GM18858 (cell line): ENCODE measurements around the gene SLF2.
A peak's percentile ranks its signal among the peaks of the same experiment; 100 is the strongest.

Experiments
- ATAC-seq: cut with Tn5 transposase; IDR thresholded peaks from one replicate; pipeline ENCODE4 v1.9.1; 2021; ENCODE audit not compliant: unreplicated experiment

SLF2 gene

DNA sequence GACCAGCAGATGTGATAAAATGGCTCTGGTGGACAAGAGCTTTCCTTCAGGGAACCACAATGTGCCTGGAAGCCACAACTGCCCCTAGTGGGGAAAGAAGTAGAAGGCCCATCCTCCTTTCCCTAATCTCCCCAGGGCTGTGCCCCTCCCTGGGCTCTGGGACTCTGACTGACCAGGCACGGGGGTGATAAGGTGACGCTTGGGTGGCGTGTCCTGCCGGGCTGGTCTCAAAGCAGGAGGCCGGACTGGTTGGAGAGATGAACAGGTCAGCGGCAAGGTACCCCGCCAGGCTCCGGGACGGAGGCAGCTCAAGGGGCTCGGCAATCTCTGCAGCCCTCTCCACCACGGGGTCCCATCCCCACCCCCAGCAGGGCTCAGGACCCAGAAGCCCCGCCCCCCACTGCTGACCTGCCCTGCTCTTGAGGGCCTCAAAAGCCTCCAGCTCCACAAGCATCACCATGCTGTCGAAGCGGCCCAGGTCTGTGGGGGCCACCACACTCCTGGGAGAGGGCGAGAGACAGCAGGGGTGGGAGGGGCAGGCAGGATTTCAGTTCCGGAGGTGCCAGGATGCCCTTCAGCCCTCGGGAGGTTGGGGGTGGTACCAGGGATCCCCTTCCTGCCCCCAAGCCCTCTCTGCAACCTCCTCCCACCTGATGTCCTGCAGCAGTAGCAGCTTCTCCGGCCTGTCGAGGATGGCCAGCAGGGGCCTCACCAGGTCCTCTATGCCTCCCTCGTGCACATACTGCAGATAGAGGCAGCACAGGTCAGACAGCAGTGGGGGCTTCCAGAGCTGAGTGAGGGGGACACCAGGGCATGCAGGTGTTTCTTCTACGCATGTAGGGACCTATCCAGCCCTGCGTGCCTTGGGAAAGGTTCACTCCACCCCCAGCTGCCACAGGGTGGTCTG lies 99.0 kb downstream of the SLF2 start:
- no peak for ATAC-seq

DNA sequence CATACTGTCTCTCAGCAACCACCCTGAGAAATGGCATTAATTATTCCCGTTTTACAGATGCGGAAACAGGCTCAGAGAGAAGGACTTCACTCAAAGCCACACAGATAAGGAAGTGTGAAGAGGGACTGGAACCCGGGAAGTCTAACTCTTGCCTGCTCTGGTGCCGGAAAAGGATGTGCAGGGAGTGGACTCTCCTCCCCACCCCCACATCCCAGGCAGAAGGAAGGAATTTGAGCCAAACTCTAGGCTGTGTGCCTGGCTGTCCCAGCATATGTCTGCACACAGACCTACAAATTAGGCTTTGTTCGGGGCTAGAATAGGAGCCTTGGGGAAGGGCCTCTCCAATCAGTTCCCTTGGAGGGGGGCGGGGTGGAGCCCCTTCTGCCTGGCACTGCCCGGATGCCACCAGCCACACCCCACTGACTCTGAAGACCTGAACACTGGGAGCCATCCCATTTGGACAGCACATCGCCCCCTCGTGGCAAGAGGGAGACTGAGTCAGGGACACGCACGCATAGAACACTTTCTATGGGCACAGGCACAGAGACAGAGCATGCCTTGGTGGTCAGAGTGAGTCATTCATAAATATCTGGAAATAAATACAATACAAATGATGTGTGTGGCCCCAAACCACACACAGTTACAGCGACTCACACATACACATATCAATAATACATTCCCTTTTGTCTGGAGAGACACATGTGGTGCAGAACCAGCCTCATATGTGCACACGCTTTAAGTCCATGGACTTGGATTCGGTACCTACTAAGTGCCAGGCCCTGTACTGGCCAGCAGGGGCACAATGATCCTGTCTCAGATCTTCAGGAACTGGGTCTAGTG lies 100.0 kb downstream of the SLF2 start:
- ATAC-seq, result peak; percentile 71

DNA sequence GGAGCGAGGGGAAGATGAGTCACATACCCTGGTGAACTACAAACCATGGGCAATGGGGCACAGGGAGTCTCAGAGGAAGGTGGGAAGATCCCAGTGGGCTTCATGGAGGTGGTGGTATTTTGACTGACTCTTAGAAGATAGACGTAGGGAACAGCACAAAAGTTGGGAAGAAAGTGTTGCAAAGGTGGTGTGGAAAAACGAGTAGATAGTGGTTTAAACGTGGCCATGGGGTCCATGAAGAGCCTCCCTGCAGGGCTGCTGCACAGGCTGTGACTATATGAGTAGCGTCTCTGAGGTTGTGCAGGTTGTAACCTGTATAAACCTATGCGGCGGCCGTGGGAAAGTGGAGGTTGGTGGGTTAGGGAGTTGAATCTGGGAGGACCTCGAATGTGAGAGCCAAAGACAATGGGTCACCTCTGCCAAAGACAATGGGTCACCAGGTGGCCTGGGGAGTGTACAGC lies 100.6 kb downstream of the SLF2 start:
- ATAC-seq, result no peak

DNA sequence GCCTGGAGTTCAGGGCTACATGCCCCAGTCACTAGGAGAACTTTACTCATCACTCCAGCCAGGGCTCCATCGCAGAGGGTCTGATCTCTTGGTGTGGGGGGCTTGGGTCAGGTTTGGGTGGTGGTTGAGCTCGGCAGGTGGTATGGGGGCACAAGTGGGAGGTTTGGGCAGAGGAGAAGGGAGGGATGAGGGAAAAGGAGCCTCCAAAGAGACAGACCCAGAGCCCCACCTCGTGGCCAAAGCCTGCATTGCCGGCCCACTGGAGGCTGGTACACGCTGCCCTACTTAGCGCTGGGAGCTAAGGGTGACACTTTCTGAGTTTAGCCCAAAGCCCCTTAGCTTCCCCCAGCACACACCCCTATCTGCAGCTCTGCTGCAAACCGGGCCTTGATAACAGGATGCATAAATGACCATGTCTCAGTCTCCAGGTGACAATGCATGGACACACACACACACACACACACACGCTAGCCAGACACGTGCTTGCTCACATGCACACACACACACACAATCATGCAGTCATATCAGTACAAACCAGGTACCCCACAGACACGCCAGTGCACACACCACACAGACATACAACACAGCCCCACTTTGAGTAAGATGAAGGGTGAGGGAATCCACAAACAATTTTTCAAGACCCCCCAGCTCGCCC lies 101.6 kb downstream of the SLF2 start:
- ATAC-seq, result no peak
